HepG2 (cell line): ENCODE results near the gene MRPL43. TPM values are rescaled to one million over a fixed set of nuclear protein-coding genes. Genes with fewer than 3 reads are reported as not detected.

Source experiments
- CBX1 ChIP-seq: IDR thresholded peaks from one replicate; pipeline ENCODE4 v1.6.1; 2016; ENCODE audit warnings: antibody characterized with exemption, low read depth
- DMAP1 ChIP-seq: IDR thresholded peaks from 2 replicates; pipeline ENCODE4 v1.6.1; 2016
- ETV6 ChIP-seq: sonication (generic); formaldehyde crosslinking; conservative IDR thresholded peaks from 2 replicates; pipeline ENCODE4 v1.4.0; 2020; ENCODE audit warnings: missing genetic modification reagents
- ISX ChIP-seq: sonication (generic); formaldehyde crosslinking; conservative IDR thresholded peaks from 2 replicates; pipeline ENCODE4 v1.5.0; 2020; ENCODE audit warnings: missing genetic modification reagents
- KDM3A ChIP-seq: IDR thresholded peaks from 2 replicates; pipeline ENCODE4 v1.6.1; 2018; ENCODE audit warnings: low read depth, missing compliant biosample characterization
- MED13 ChIP-seq: sonication (generic); formaldehyde crosslinking; IDR thresholded peaks from 2 replicates; pipeline ENCODE4 v1.5.0; 2020; ENCODE audit warnings: missing genetic modification reagents
- NR2F6 ChIP-seq, 2 experiments: IDR thresholded peaks; 2 replicates each; pipeline ENCODE4 v1.6.1; 2016; ENCODE audit warnings: antibody characterized with exemption in 1 of 2, mild to moderate bottlenecking in 1 of 2
- PHB2 ChIP-seq: fragments of 450-650 bp; IDR thresholded peaks from 2 replicates; pipeline ENCODE4 v1.6.1; 2018; ENCODE audit not compliant: partially characterized antibody
- REXO4 ChIP-seq: sonication (generic); formaldehyde crosslinking; IDR thresholded peaks from 2 replicates; pipeline ENCODE4 v1.8.0; 2022; ENCODE audit warnings: missing genetic modification reagents, mild to moderate bottlenecking, borderline replicate concordance
- TBL1XR1 ChIP-seq: fragments of 150-350 bp; IDR thresholded peaks from 2 replicates; pipeline ENCODE4 v1.6.1; 2014; ENCODE audit warnings: borderline replicate concordance, low read length; ENCODE audit not compliant: partially characterized antibody
- YEATS4 ChIP-seq: sonication (generic); formaldehyde crosslinking; IDR thresholded peaks from 2 replicates; pipeline ENCODE4 v1.4.0; 2020; ENCODE audit warnings: missing genetic modification reagents, borderline replicate concordance
- ZMYM4 ChIP-seq: sonication (generic); formaldehyde crosslinking; IDR thresholded peaks from 2 replicates; pipeline ENCODE4 v1.8.1; 2023; ENCODE audit warnings: mild to moderate bottlenecking, missing genetic modification reagents
- ZNF12 ChIP-seq: sonication (generic); formaldehyde crosslinking; IDR thresholded peaks from 2 replicates; pipeline ENCODE4 v1.5.0; 2020; ENCODE audit warnings: missing genetic modification reagents
- ZNF24 ChIP-seq: fragments of 450-650 bp; IDR thresholded peaks from 2 replicates; pipeline ENCODE4 v1.6.1; 2017; ENCODE audit warnings: antibody characterized with exemption, mild to moderate bottlenecking
- ZNF296 ChIP-seq: sonication (generic); formaldehyde crosslinking; conservative IDR thresholded peaks from 2 replicates; pipeline ENCODE4 v1.5.0; 2020; ENCODE audit warnings: mild to moderate bottlenecking, missing genetic modification reagents
- ZNF30 ChIP-seq: sonication (generic); formaldehyde crosslinking; IDR thresholded peaks from 2 replicates; pipeline ENCODE4 v1.5.0; 2020; ENCODE audit warnings: mild to moderate bottlenecking, missing genetic modification reagents
- ZNF460 ChIP-seq: sonication (generic); formaldehyde crosslinking; IDR thresholded peaks from 2 replicates; pipeline ENCODE4 v1.5.1; 2020; ENCODE audit warnings: missing genetic modification reagents, mild to moderate bottlenecking, borderline replicate concordance
- ZNF775 ChIP-seq: sonication (generic); formaldehyde crosslinking; IDR thresholded peaks from 2 replicates; pipeline ENCODE4 v1.4.0; 2020; ENCODE audit warnings: missing genetic modification reagents, mild to moderate bottlenecking, moderate library complexity, borderline replicate concordance
- ZSCAN29 ChIP-seq: sonication (generic); formaldehyde crosslinking; conservative IDR thresholded peaks from 2 replicates; pipeline ENCODE4 v1.4.0; 2020; ENCODE audit warnings: mild to moderate bottlenecking, missing genetic modification reagents
- ZSCAN30 ChIP-seq: sonication (generic); formaldehyde crosslinking; IDR thresholded peaks from 2 replicates; pipeline ENCODE4 v1.5.0; 2020; ENCODE audit warnings: mild to moderate bottlenecking, missing genetic modification reagents
- ZZZ3 ChIP-seq: sonication (generic); formaldehyde crosslinking; IDR thresholded peaks from 2 replicates; pipeline ENCODE4 v1.4.0; 2020; ENCODE audit warnings: missing genetic modification reagents, mild to moderate bottlenecking, borderline replicate concordance
- polyA plus RNA-seq, 8 experiments: library from polyadenylated mRNA; depleted of rRNA in 3 of 8; stranded (reverse) in 7 of 8; unstranded in 1 of 8; fragments of >200 nt; fragmentation: Illumina TruSeq in 4 of 8; extraction: Trizol in 4 of 8; gene quantifications; 2 replicates each; pipeline versions ENCODE4 v1.2.1 to v1.2.3, GENCODE V29; 2011 to 2016; ENCODE audit warnings: low read depth in 4 of 8, missing spikeins in 1 of 8, mixed read lengths in 1 of 8; ENCODE audit not compliant: insufficient read depth in 1 of 8
- total RNA-seq, 5 experiments: library from RNA; depleted of rRNA; stranded (reverse); fragments of >200 nt; fragmentation: Illumina TruSeq; extraction: Trizol; gene quantifications; 2 replicates each; pipeline ENCODE4 v1.2.3, GENCODE V29; 2016; ENCODE audit warnings: low read depth in 1 of 5
- TF ChIP-seq, protein P1 (sequence below): fragments of 450-650 bp; IDR thresholded peaks from 2 replicates; pipeline ENCODE4 v1.6.1; 2017; ENCODE audit warnings: mild to moderate bottlenecking
- TF ChIP-seq, protein P2 (sequence below): sonication (generic); IDR thresholded peaks from 2 replicates; pipeline ENCODE4 v1.6.1; 2016; ENCODE audit warnings: low read depth, borderline replicate concordance
- TF ChIP-seq, protein P3 (sequence below): sonication (generic); formaldehyde crosslinking; IDR thresholded peaks from 2 replicates; pipeline ENCODE4 v1.5.1; 2020; ENCODE audit warnings: mild to moderate bottlenecking, missing genetic modification reagents, moderate library complexity

MRPL43 gene
- total and polyA plus RNA-seq, 2 of the 13 experiments (the other 11 are each of a cell fraction or from before 2014, with no cell fraction given), result 71.0 to 73.7 TPM

DNA sequence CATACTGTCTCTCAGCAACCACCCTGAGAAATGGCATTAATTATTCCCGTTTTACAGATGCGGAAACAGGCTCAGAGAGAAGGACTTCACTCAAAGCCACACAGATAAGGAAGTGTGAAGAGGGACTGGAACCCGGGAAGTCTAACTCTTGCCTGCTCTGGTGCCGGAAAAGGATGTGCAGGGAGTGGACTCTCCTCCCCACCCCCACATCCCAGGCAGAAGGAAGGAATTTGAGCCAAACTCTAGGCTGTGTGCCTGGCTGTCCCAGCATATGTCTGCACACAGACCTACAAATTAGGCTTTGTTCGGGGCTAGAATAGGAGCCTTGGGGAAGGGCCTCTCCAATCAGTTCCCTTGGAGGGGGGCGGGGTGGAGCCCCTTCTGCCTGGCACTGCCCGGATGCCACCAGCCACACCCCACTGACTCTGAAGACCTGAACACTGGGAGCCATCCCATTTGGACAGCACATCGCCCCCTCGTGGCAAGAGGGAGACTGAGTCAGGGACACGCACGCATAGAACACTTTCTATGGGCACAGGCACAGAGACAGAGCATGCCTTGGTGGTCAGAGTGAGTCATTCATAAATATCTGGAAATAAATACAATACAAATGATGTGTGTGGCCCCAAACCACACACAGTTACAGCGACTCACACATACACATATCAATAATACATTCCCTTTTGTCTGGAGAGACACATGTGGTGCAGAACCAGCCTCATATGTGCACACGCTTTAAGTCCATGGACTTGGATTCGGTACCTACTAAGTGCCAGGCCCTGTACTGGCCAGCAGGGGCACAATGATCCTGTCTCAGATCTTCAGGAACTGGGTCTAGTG lies 25.4 kb upstream of the MRPL43 start (continued):
- TF ChIP-seq, protein P1, sequence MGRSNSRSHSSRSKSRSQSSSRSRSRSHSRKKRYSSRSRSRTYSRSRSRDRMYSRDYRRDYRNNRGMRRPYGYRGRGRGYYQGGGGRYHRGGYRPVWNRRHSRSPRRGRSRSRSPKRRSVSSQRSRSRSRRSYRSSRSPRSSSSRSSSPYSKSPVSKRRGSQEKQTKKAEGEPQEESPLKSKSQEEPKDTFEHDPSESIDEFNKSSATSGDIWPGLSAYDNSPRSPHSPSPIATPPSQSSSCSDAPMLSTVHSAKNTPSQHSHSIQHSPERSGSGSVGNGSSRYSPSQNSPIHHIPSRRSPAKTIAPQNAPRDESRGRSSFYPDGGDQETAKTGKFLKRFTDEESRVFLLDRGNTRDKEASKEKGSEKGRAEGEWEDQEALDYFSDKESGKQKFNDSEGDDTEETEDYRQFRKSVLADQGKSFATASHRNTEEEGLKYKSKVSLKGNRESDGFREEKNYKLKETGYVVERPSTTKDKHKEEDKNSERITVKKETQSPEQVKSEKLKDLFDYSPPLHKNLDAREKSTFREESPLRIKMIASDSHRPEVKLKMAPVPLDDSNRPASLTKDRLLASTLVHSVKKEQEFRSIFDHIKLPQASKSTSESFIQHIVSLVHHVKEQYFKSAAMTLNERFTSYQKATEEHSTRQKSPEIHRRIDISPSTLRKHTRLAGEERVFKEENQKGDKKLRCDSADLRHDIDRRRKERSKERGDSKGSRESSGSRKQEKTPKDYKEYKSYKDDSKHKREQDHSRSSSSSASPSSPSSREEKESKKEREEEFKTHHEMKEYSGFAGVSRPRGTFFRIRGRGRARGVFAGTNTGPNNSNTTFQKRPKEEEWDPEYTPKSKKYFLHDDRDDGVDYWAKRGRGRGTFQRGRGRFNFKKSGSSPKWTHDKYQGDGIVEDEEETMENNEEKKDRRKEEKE, result no peak
- TF ChIP-seq CBX1 (no peak), ETV6 (CRISPR knock-in tag) (no peak), NR2F6 (IDR thresholded peaks at IDR 0.05) (no peak), NR2F6 (CRISPR knock-in tag; IDR thresholded peaks at IDR 0.05) (no peak), ZNF775 (CRISPR knock-in tag) (no peak), REXO4 (CRISPR knock-in tag) (no peak), ISX (CRISPR knock-in tag) (no peak), MED13 (no peak), ZZZ3 (no peak), KDM3A (no peak), ZNF296 (CRISPR knock-in tag) (no peak), ZSCAN29 (CRISPR knock-in tag) (no peak), ZSCAN30 (CRISPR knock-in tag) (no peak), YEATS4 (CRISPR knock-in tag) (no peak), ZNF460 (CRISPR knock-in tag) (no peak), ZNF12 (CRISPR knock-in tag) (no peak), PHB2 (no peak), ZNF30 (CRISPR knock-in tag) (no peak), TBL1XR1 (no peak), DMAP1 (CRISPR knock-in tag) (peak; percentile 32; the same call in 1 of the 2 replicates), ZNF24 (no peak), ZMYM4 (peak; percentile 35; the same call in 1 of the 2 replicates)
- TF ChIP-seq, protein P2, sequence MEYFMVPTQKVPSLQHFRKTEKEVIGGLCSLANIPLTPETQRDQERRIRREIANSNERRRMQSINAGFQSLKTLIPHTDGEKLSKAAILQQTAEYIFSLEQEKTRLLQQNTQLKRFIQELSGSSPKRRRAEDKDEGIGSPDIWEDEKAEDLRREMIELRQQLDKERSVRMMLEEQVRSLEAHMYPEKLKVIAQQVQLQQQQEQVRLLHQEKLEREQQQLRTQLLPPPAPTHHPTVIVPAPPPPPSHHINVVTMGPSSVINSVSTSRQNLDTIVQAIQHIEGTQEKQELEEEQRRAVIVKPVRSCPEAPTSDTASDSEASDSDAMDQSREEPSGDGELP, result no peak
- TF ChIP-seq, protein P3, sequence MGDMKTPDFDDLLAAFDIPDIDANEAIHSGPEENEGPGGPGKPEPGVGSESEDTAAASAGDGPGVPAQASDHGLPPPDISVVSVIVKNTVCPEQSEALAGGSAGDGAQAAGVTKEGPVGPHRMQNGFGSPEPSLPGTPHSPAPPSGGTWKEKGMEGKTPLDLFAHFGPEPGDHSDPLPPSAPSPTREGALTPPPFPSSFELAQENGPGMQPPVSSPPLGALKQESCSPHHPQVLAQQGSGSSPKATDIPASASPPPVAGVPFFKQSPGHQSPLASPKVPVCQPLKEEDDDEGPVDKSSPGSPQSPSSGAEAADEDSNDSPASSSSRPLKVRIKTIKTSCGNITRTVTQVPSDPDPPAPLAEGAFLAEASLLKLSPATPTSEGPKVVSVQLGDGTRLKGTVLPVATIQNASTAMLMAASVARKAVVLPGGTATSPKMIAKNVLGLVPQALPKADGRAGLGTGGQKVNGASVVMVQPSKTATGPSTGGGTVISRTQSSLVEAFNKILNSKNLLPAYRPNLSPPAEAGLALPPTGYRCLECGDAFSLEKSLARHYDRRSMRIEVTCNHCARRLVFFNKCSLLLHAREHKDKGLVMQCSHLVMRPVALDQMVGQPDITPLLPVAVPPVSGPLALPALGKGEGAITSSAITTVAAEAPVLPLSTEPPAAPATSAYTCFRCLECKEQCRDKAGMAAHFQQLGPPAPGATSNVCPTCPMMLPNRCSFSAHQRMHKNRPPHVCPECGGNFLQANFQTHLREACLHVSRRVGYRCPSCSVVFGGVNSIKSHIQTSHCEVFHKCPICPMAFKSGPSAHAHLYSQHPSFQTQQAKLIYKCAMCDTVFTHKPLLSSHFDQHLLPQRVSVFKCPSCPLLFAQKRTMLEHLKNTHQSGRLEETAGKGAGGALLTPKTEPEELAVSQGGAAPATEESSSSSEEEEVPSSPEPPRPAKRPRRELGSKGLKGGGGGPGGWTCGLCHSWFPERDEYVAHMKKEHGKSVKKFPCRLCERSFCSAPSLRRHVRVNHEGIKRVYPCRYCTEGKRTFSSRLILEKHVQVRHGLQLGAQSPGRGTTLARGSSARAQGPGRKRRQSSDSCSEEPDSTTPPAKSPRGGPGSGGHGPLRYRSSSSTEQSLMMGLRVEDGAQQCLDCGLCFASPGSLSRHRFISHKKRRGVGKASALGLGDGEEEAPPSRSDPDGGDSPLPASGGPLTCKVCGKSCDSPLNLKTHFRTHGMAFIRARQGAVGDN (CRISPR knock-in tag), result no peak
